H1 (cell line): Measurements from ENCODE around the gene SPDYE2B.
"Not testable (repeated sequence)": the region's sequence is repeated elsewhere in the genome, so short reads cannot be mapped to it uniquely, and the experiment has no call there.

Source experiments
- CTCF ChIP-seq, 3 experiments: IDR thresholded peaks; 1 replicate in 2 of 3; 2 replicates in 1 of 3; pipeline versions ENCODE4 v1.5.1 to v1.6.1; 2011; ENCODE audit warnings: low read length in 3 of 3, mild to moderate bottlenecking in 3 of 3, inconsistent platforms in 2 of 3, low read depth in 1 of 3, moderate library complexity in 1 of 3; ENCODE audit not compliant: insufficient read depth in 1 of 3; ENCODE audit errors: control extremely low read depth in 1 of 3
- RAD21 ChIP-seq, 2 experiments: IDR thresholded peaks in 1 of 2; conservative IDR thresholded peaks in 1 of 2; 2 replicates each; pipeline ENCODE4 v1.6.1; 2011; ENCODE audit warnings: low read depth in 2 of 2, low read length in 2 of 2, improper control_type of control experiment in 1 of 2, inconsistent platforms in 1 of 2, mild to moderate bottlenecking in 1 of 2, moderate library complexity in 1 of 2
- RNF2 ChIP-seq: fragments of 200-900, 300-1000 bp; sonication (generic); IDR thresholded peaks from 2 replicates; pipeline ENCODE4 v1.7.1; 2016; ENCODE audit warnings: borderline replicate concordance, low read depth, mild to moderate bottlenecking, antibody characterized with exemption, low read length; ENCODE audit not compliant: poor library complexity, severe bottlenecking; ENCODE audit errors: missing control alignments
- TAF1 ChIP-seq: IDR thresholded peaks from 2 replicates; pipeline ENCODE4 v1.6.1; 2011; ENCODE audit warnings: mild to moderate bottlenecking, low read depth, low read length

DNA sequence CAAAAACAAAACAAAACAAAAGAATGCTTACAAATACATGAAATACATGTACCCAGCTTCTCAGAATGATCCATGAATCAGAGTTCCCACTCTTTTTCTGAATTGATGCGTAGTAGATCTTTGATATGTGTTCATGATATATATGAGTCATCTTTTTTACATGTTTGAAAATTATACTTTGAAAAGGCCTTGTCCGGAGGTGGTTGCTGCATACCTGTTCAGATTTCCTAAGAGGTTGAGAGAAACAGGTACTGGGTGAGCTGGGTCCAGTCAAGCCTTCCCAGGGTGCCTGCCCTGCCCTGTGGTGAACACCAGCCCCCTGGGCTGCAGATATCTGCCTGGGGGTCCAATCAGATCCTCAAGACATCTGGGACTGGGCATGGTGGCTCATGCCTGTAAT is 25.4 kb downstream of the SPDYE2B start:
- TF ChIP-seq CTCF (IDR thresholded peaks at IDR 0.05; ENCODE audit: control extremely low read depth in 1 of 3, insufficient read depth in 1 of 3, low read depth in 1 of 3, low read length in 3 of 3); RAD21 (IDR thresholded peaks at IDR 0.05 in 1 of 2, conservative IDR thresholded peaks at IDR 0.05 in 1 of 2; ENCODE audit: low read depth in 2 of 2, low read length in 2 of 2); TAF1; RNF2: not testable (repeated sequence)
